GM18507 (cell line): ENCODE measurements around the gene MTHFD1.
A peak's percentile ranks its signal among the peaks of the same experiment; 100 is the strongest.

Source experiments
- DNase-seq: peaks from one replicate; pipeline ENCODE4 v3.0.0; 2011; ENCODE audit warnings: low read depth; ENCODE audit not compliant: insufficient read length; ENCODE audit errors: extremely low spot score
- FAIRE-seq: peaks from 2 replicates; lab custom pipeline; 2011; peaks lifted over from hg19 to GRCh38; lab: Jason Lieb, UNC

Gene MTHFD1

DNA sequence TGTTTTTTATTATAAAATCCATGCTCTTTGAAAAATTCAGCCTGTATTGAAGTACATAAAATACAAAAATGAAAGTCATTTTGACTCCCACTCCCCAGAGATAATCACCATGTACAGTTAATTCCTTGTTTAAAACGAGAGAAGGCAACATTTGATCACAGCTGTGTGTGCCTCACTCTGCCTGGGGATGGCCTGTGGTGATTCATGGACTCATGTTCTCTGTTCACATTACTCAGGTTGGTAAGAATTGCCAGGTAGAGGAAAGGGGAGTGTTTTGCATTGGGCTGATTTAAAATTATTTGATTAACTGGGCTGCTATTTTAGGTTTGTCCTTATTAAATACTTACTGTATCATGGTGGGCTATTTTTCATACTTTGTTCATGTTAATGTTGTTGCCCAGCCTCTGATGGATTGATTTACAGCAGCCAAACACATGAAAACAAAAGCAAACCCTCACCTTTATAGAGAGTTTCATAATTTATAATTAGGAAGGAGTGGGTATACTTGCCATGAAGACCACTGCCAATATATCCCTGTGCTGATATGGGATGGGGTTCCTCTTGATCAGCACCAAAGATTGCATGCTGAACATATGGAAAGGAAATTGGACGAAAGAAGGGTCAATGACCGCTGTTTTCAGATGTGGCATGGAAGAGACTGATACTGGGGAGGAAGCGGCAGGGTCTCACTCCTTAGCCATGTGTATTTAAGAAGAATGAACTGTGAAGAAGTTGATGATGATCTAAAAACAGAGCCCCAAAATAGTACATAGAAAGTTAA, 119.4 kb downstream of the MTHFD1 start:
- no peak for DNase-seq
- FAIRE-seq = no peak

GRCh38 chr14:64508215-64508776, 120.1 kb downstream of the MTHFD1 start:
- FAIRE-seq = peak; percentile 86

DNA sequence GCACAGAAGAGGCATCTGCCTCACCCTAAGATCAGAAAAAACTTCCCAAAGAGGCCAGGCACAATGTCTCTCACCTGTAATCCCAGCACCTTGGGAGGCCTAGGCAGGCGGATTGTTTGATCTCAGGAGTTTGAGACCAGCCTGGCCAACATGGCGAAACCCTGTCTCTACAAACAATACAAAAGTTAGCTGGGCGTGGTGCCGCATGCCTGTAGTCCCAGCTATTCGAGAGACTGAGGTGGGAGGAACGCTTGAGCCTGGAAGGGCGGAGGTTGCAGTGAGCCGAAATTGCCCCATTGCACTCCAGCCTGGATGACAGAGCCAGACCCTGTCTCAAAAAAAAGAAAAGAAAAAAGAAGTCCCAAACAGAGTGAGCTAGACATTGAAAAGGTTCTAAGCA, 120.9 kb downstream of the MTHFD1 start:
- FAIRE-seq = no peak
- DNase-seq = no peak

More at GRCh38 chr14:64508215-64508776, 120.1 kb downstream of the MTHFD1 start:
- no peak for DNase-seq
